NCI-H526 treated with DMSO at 0.1 percent for 48 hours (cell line): ENCODE results near the gene ZNF316.

Source experiments
- DNase-seq: peaks from one replicate; lab custom pipeline; 2025; lab: John Stamatoyannopoulos, UW

The ZNF316 gene

GRCh38 chr7:6691609-6692106 is 54.5 kb downstream of the ZNF316 start:
- DNase-seq: no peak

DNA sequence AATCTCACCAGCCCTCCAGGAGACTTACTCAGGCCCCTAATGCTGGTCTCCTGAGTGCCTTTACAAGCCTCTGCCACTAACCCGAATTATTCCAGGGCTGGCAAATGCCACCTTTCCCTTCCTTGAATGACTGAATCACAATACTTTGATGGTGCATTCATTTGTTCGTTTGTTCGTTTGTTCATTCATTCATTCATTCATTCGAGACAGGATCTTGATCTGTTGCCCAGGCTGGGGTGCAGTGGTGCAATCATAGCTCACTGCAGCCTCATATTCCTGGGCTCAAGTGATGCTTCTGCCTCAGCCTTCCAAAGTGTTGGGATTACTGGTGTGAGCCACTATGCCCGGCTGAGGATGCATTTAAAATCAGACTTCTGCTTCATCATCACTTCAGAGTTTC is 63.7 kb downstream of the ZNF316 start:
- no peak for DNase-seq

- DNase-seq: no peak
Measured at GRCh38 chr7:6701860-6702259, 64.7 kb downstream of the ZNF316 start.
